IPS DF 4.7 (cell line): Measurements from ENCODE around the gene SLC25A34.

Experiments used
- DNase-seq: peaks from one replicate; pipeline ENCODE4 v3.0.0-alpha.2; 2013; ENCODE audit warnings: low spot score; ENCODE audit errors: extremely low read depth

SLC25A34 gene

DNA sequence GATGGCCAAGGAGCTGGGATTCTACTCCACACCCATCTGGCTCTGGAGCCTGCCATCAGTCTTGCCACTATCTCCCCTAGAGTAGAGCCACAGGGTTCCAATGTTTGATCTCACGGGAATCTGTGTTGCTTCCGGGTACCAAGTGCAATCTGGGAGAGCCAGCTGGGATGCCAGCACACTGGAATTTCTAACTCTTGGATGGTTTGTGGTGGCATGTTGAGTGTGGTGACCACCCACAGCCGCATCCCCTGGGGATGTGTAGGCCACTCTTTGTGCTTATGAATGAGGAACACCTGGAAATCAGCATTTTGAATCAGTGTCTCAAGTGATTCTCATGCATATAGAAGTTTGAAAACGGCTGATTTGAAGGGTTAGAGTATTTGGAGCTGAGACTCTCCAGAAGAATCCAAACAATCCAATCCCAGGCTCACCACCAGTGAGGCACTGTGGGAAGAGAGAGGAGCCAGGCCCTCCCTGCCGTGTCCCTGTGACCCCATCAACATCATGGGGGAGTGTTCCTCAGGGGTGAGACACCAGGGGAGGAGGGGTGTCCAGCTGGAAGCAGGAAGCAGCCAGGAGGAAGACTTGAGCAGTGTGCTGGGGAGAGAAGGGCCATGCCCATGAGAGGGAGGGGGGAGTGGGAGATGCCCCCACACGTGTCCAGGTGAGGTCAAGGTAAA lies 35.9 kb downstream of the SLC25A34 start:
- DNase-seq: no peak

- no peak for DNase-seq
These were observed 39.6 kb downstream of the SLC25A34 start for GRCh38 chr1:15775706-15776105.

DNA sequence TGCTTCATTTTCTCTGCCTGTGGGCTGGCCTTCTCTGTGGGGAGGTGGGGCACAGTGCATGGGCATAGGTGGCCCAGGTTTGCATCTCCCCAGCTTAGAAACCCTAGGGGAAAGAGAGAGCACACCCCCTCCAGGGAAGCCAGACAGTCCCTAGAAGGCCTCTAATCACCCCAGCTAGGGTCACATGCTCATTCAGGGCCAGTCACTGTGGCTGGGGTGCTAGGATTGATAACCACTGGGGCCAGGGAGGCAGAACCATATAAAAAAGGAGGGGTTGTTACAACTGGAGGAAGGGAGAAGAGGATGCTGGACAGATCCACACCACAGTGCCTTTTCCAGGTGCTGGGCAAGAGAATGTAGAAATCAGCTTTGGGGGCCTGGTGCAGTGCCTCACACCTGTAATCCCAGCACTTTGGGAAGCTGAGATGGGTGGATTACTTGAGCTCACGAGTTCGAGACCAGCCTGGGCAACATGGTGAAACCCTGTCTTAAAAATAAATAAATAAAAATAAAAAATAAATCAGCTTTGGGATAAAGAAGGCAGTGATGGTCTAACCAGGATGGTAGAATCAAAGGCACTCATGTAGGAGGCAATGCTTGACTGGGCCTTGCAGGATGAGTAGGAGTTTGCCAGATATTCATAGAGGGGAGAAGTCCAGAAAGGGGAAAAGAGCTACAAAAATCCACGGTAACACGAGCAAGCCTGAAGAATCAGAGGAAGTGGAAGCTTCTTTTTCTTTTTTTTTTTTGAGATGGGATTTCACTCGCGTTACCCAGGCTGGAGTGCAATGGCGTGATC lies 42.0 kb downstream of the SLC25A34 start:
- DNase-seq: no peak

GRCh38 chr1:15785683-15786082 lies 49.6 kb downstream of the SLC25A34 start:
- no peak for DNase-seq

DNA sequence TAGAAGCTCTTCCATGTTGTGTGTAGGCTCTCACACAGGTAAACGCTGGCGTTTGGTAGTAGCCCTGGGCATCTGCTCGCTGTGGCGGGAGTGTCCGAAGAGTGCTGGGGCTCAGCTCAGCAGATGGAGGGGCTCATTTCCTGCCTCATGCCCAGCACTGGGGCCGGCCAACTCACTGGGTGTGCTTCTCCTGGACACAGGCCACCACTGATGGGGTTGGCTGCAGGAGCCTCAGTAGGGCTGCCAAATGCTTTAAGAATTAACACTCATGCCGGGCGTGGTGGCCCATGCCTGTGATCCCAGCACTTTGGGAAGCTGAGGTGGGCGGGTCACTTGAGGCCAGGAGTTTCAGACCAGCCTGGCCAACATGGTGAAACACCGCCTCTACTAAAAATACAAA lies 50.5 kb downstream of the SLC25A34 start:
- no peak for DNase-seq

- no peak for DNase-seq
These were observed 52.7 kb downstream of the SLC25A34 start for GRCh38 chr1:15788624-15789301.
